Lower leg skin (tissue), 3 donors: ENCODE measurements around the gene ATG5.

Experiments
- POLR2A ChIP-seq, 2 donors: fragments of 450-650 bp; IDR thresholded peaks; one replicate each; pipeline ENCODE4 v1.6.1; 2016 to 2017; ENCODE audit warnings: antibody characterized with exemption in 2 of 2, mild to moderate bottlenecking in 1 of 2, moderate library complexity in 1 of 2
- TF ChIP-seq, protein P1 (sequence below), 3 donors: fragments of 450-650 bp; IDR thresholded peaks; one replicate each; pipeline ENCODE4 v1.5.1; 2016; ENCODE audit warnings: antibody characterized with exemption in 3 of 3, mild to moderate bottlenecking in 3 of 3, moderate library complexity in 2 of 3

DNA sequence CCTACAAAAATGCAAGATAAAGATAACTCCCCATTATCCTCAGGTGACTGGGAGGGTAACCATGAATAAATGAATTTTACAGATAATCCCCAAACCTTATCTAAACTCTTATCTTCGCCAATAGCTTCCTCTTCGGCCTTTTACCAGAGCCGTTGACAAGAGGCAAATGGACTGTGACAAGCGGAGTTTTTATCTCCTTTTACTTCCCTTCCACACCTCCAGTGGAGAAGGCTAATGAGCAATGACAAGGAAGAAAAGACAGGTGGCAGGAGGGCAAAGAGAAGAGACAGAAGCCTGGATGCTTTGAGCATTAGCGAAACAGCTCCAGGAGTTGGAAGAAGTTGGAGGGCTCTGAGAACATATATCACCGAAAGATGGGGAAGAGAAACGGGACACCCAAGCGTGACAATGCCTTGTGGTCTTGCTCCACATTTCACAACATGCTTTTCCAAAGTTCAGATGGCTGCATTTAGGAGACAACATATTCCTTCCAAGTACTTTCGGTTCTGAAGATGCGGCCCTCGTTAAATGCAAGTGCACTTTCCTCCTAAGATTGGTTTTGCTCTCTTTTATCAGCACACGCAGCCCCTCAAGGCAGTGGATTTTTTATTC, 170.2 kb downstream of the ATG5 start:
- TF ChIP-seq, protein P1, sequence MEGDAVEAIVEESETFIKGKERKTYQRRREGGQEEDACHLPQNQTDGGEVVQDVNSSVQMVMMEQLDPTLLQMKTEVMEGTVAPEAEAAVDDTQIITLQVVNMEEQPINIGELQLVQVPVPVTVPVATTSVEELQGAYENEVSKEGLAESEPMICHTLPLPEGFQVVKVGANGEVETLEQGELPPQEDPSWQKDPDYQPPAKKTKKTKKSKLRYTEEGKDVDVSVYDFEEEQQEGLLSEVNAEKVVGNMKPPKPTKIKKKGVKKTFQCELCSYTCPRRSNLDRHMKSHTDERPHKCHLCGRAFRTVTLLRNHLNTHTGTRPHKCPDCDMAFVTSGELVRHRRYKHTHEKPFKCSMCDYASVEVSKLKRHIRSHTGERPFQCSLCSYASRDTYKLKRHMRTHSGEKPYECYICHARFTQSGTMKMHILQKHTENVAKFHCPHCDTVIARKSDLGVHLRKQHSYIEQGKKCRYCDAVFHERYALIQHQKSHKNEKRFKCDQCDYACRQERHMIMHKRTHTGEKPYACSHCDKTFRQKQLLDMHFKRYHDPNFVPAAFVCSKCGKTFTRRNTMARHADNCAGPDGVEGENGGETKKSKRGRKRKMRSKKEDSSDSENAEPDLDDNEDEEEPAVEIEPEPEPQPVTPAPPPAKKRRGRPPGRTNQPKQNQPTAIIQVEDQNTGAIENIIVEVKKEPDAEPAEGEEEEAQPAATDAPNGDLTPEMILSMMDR (IDR thresholded peaks at IDR 0.05): no peak
- TF ChIP-seq POLR2A (IDR thresholded peaks at IDR 0.05): no peak
